Astrocyte of the cerebellum (primary cell): ENCODE data around the gene NARS2.

Experiments
- DNase-seq: peaks from one replicate; pipeline ENCODE4 v3.0.0-alpha.2; 2011; ENCODE audit warnings: low read depth
- H3K4me3 ChIP-seq: 2 replicates; pipeline ENCODE4 v1.5.1; 2011; ENCODE audit warnings: mild to moderate bottlenecking, low read depth, low read length, moderate library complexity
- CTCF ChIP-seq: IDR thresholded peaks from 2 replicates; pipeline ENCODE4 v1.5.1; 2012; ENCODE audit warnings: low read length, low read depth, moderate library complexity, mild to moderate bottlenecking; ENCODE audit errors: missing control alignments
- in situ Hi-C: cut with HindIII; loops from 2 replicates; pipeline ENCODE4 v1.10.0; 2017; ENCODE audit warnings: low sequenced_read_pairs

Gene NARS2

GRCh38 chr11:78542007-78542406 is 32.7 kb downstream of the NARS2 start:
- in situ Hi-C loops: no loop called here
- H3K4me3 ChIP-seq: no peak overlapping the region
- no peak for DNase-seq
- no peak for TF ChIP-seq CTCF

DNA sequence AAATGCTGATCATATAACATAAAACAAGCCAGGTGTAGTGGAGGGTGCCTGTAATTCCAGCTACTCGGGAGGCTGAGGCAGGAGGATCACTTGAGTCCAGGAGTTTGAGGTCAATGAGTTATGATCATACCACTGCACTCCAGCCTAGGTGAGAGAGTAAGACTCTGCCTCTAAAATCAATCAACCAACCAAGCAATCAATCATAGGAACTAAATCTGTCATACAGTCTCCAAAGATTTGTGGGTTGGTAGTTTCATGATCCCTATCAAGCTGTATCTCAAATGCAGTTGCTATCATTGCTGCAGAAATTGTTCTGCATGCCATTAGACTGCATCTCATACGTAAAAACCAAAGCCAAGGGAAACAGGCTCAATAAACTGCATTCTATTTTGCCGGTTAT is 33.1 kb downstream of the NARS2 start:
- in situ Hi-C loops: no loop called here
- no peak overlapping the region for H3K4me3 ChIP-seq
- no peak for TF ChIP-seq CTCF
- DNase-seq: no peak

DNA sequence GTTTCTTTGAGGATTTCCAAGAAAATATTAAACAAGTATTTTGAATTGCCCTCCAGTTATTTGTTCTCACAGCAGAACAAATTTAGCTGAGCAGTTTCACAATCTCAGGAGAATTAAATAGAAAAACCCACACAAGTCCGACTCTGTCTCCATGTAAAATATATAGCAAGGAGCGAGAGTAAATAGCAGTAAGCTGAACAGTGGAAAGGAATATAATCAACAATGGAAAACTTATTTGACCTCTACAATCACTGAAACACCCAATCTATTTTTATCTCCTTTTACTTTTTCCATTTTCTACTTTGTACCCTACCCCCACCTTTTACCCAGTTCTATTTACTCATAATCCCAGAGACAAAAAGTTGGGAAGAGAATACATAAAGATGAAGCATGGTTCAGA is 34.4 kb downstream of the NARS2 start:
- H3K4me3 ChIP-seq: no peak overlapping the region
- TF ChIP-seq CTCF: no peak
- DNase-seq: no peak
- in situ Hi-C loops: no loop called here

DNA sequence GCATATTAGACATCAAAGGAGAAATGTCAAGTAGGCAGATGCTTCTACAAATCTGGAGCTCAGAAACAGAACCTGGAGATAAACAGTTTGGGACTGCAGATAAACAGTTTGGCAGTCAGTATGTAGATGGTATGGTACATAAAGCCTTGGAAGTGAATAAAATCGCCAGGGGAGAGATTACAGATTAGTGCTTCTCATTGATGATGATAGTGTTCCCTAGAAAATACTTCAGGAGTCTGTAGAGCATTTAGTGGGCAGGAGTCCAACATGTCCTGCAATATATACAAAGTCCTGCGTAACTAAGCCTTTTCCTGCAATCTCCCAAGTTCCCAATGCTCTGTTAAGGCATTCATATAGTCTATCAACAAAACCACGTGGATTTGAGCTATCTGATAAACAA is 35.2 kb downstream of the NARS2 start:
- TF ChIP-seq CTCF: no peak
- in situ Hi-C loops: no loop called here
- no peak for DNase-seq

GRCh38 chr11:78536933-78537332 is 37.7 kb downstream of the NARS2 start:
- no peak overlapping the region for H3K4me3 ChIP-seq
- in situ Hi-C loops: no loop called here
- DNase-seq: no peak
- no peak for TF ChIP-seq CTCF

More for the DNA sequence above, 35.2 kb downstream of the NARS2 start:
- no peak overlapping the region for H3K4me3 ChIP-seq

DNA sequence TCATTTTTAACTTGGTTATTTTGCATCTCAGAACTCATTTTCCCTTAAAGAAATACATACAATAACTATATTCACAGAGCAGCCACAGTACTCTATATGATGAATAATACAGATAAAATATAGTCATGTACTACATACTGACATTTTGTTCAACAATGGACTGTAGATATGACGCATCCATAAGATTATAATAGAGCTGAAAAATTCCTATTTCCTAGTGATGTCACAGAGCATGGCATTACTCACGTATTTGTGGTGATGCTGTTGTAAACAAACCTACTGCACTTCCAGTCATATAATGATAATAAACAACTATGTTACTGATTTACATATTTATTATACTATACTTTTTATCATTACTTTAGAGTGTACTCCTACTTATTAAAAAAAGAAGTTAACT is 38.7 kb downstream of the NARS2 start:
- in situ Hi-C loops: no loop called here
- DNase-seq: no peak
- no peak overlapping the region for H3K4me3 ChIP-seq
- no peak for TF ChIP-seq CTCF

DNA sequence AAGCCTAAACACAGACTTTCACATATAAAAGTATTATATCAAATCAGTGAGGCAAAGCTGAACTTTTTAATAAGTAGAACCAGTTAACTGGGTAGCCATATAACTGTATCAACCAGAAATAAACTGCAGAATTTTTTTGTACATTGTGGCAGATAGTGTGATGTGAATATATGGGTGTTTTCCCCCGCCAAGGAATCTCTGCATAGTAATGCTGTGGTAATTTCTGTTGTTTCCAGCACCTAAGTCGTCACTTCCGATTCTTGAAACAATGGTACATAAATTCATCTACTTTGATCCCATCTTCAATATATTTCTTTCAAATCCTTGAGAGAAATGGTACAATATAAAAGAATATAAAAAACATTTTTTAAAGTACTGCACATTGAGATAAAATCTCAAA is 39.6 kb downstream of the NARS2 start:
- no peak for DNase-seq
- no peak for TF ChIP-seq CTCF
- in situ Hi-C loops: no loop called here
- H3K4me3 ChIP-seq: no peak overlapping the region
